Measurements from ENCODE around the gene DNAJC28. TPM values are rescaled to one million over a fixed set of nuclear protein-coding genes. Genes with fewer than 3 reads are reported as not detected.

Gene DNAJC28
- total RNA-seq, 1 experiment from 2014 or later = 3.4 TPM

- Mint-ChIP-seq H3K4me1 (no peaks in the 10 kb centered on the region), H3K36me3 (ENCODE audit: insufficient read depth in 1 of 3, low read depth in 3 of 3) (peaks cover 66 to 82% (median 78%) of the 10 kb centered on the region in 3 experiments), H3K27ac (no peak overlapping the region), H3K4me3 (no peak overlapping the region), H3K9me3 (peaks cover 2 to 5% of the 10 kb centered on the region in 2 experiments; a peak in 2 of 5 replicates), H3K27me3 (ENCODE audit: low read depth) (no peaks in the 10 kb centered on the region)
- WGBS (ENCODE audit: extremely low coverage, insufficient read length, low lambda C conversion rate) = no CpG with 5 or more reads among the region's 8 CpGs
- Histone ChIP-seq H2BK15ac (ENCODE audit: low read depth, low read length) (no peak overlapping the region), H3K27ac (ENCODE audit: insufficient read length, low read depth, low read length) (no peak overlapping the region), H3T11ph (ENCODE audit: low read length) (no peak overlapping the region), H4K20me1 (ENCODE audit: control insufficient read depth, insufficient read depth, insufficient read length) (no peaks in the 10 kb centered on the region), H3K18ac (ENCODE audit: insufficient read length, low read depth, low read length) (no peak overlapping the region), H4K91ac (ENCODE audit: insufficient read length, low read depth, low read length) (no peak overlapping the region), H3K79me1 (ENCODE audit: insufficient read depth, low read depth, low read length, poor library complexity, severe bottlenecking) (no peaks in the 10 kb centered on the region), H2AK5ac (ENCODE audit: insufficient read length, low read length) (no peak overlapping the region), H3K9ac (ENCODE audit: extremely low read depth, insufficient read length, low read length) (no peak overlapping the region), H3K9me3 (ENCODE audit: control insufficient read depth, low read depth, low read length) (no peaks in the 10 kb centered on the region), H3K23me2 (ENCODE audit: insufficient read length, low read depth, low read length, poor library complexity, severe bottlenecking) (no peaks in the 10 kb centered on the region), H3K4me1 (ENCODE audit: insufficient read depth, low read length) (no peaks in the 10 kb centered on the region), H3K14ac (ENCODE audit: insufficient read depth, low read length) (no peak overlapping the region), H3K56ac (ENCODE audit: insufficient read length, low read depth, low read length) (no peak overlapping the region), H3K4me2 (ENCODE audit: insufficient read depth, insufficient read length, low read length) (no peak overlapping the region), H3K4ac (ENCODE audit: low read depth, low read length) (no peak overlapping the region), H2BK5ac (ENCODE audit: insufficient read length, low read length) (no peak overlapping the region), H2AFZ (ENCODE audit: low read length) (no peak overlapping the region), H3K23ac (ENCODE audit: insufficient read length, low read depth, low read length) (no peak overlapping the region), H3K79me2 (ENCODE audit: insufficient read depth, low read length) (no peaks in the 10 kb centered on the region), H2BK120ac (ENCODE audit: low read depth, low read length, poor library complexity, severe bottlenecking) (no peak overlapping the region), H4K5ac (ENCODE audit: insufficient read length, low read depth, low read length) (no peak overlapping the region), H3K27me3 (ENCODE audit: insufficient read depth, low read length) (no peaks in the 10 kb centered on the region), H2BK12ac (ENCODE audit: insufficient read length, low read depth, low read length) (no peak overlapping the region), H4K8ac (replicated peaks; ENCODE audit: insufficient read length, low read depth, low read length) (no peak overlapping the region), H2BK20ac (ENCODE audit: low read depth, low read length, poor library complexity, severe bottlenecking) (no peak overlapping the region)
- TF ChIP-seq, protein P1, sequence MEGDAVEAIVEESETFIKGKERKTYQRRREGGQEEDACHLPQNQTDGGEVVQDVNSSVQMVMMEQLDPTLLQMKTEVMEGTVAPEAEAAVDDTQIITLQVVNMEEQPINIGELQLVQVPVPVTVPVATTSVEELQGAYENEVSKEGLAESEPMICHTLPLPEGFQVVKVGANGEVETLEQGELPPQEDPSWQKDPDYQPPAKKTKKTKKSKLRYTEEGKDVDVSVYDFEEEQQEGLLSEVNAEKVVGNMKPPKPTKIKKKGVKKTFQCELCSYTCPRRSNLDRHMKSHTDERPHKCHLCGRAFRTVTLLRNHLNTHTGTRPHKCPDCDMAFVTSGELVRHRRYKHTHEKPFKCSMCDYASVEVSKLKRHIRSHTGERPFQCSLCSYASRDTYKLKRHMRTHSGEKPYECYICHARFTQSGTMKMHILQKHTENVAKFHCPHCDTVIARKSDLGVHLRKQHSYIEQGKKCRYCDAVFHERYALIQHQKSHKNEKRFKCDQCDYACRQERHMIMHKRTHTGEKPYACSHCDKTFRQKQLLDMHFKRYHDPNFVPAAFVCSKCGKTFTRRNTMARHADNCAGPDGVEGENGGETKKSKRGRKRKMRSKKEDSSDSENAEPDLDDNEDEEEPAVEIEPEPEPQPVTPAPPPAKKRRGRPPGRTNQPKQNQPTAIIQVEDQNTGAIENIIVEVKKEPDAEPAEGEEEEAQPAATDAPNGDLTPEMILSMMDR (conservative IDR thresholded peaks at IDR 0.05) = no peak
- DNase-seq = no peak
Measured at GRCh38 chr21:33505833-33506232, 14.3 kb upstream of the DNAJC28 start.
